ENCODE results near the gene CUBN.

The CUBN gene

GRCh38 chr10:17062955-17063484, 66.6 kb downstream of the CUBN start (continued):
- TF ChIP-seq ZNF398 (tag by site-specific recombination; IDR thresholded peaks at IDR 0.05) = no peak
- TF ChIP-seq ZNF544 (tag by site-specific recombination; IDR thresholded peaks at IDR 0.05) = no peak
- 0 out of 2 replicates have a peak, but pooled peaks have one; percentile 18 for TF ChIP-seq PATZ1 (tag by site-specific recombination; IDR thresholded peaks at IDR 0.05)
- TF ChIP-seq ZNF366 (tag by site-specific recombination; conservative IDR thresholded peaks at IDR 0.05) = peak; percentile 52
- TF ChIP-seq TSHZ1 (tag by site-specific recombination; IDR thresholded peaks at IDR 0.05; ENCODE audit: borderline replicate concordance) = peak; percentile 59
- 0 out of 2 replicates have a peak, but pooled peaks have one; percentile 26 for TF ChIP-seq KLF8 (tag by site-specific recombination; IDR thresholded peaks at IDR 0.05)
- TF ChIP-seq ZNF324 (tag by site-specific recombination; IDR thresholded peaks at IDR 0.05) = no peak
- TF ChIP-seq SCRT2 (tag by site-specific recombination; IDR thresholded peaks at IDR 0.05) = 0 out of 2 replicates have a peak, but pooled peaks have one; percentile 7
- TF ChIP-seq ZNF610 (tag by site-specific recombination; IDR thresholded peaks at IDR 0.05; ENCODE audit: borderline replicate concordance) = no peak

- CTCF ChIA-PET = interaction anchor here (0.7 to 1.2 kb wide), 4 partner anchors 54 to 175 kb away, joined by 3 to 5 read pairs (median 3); no protein-coding TSS in a partner anchor
- Histone ChIP-seq H3K4me3 (ENCODE audit: low read depth, low read length) (peak overlapping the region; percentile 3), H3K36me3 (ENCODE audit: control insufficient read depth in 2 of 2, insufficient read depth in 1 of 2, low read length in 2 of 2) (no peaks in the 10 kb centered on the region), H3K27ac (ENCODE audit: extremely low read depth, low read depth, low read length) (peak overlapping the region; percentile 51), H3K9me3 (ENCODE audit: control insufficient read depth, insufficient read depth, low read depth, low read length) (no peaks in the 10 kb centered on the region), H3K4me1 (ENCODE audit: control insufficient read depth, insufficient read depth, low read length) (peaks cover 33% of the 10 kb centered on the region)
- POLR2A ChIA-PET = interaction anchor here (1.1 to 4.0 kb wide), 5 partner anchors 52 to 176 kb away, joined by 3 to 31 read pairs (median 3); partner anchors contain the start of gene TRDMT1
- TF ChIP-seq ZNF10 (tag by site-specific recombination; IDR thresholded peaks at IDR 0.05) = peak; percentile 87
- 0 out of 2 replicates have a peak, but pooled peaks have one; percentile 32 for TF ChIP-seq ZNF335 (tag by site-specific recombination; conservative IDR thresholded peaks at IDR 0.05)
- peak; percentile 48 for TF ChIP-seq ZNF394 (tag by site-specific recombination; IDR thresholded peaks at IDR 0.05; ENCODE audit: borderline replicate concordance)
- no peak for TF ChIP-seq ZNF830 (tag by site-specific recombination; IDR thresholded peaks at IDR 0.05; ENCODE audit: low read depth)
- TF ChIP-seq TCF7L2 (IDR thresholded peaks at IDR 0.05; ENCODE audit: borderline replicate concordance, low read depth, low read length) = no peak
- TF ChIP-seq ZSCAN16 (tag by site-specific recombination; IDR thresholded peaks at IDR 0.05) = no peak
- no peak for TF ChIP-seq ZNF555 (tag by site-specific recombination; conservative IDR thresholded peaks at IDR 0.05)
- no peak for TF ChIP-seq ZNF202 (tag by site-specific recombination; IDR thresholded peaks at IDR 0.05; ENCODE audit: borderline replicate concordance)
- TF ChIP-seq PATZ1 (tag by site-specific recombination; IDR thresholded peaks at IDR 0.05) = no peak
- TF ChIP-seq TSHZ1 (tag by site-specific recombination; IDR thresholded peaks at IDR 0.05; ENCODE audit: borderline replicate concordance) = no peak
These were observed 67.1 kb downstream of the CUBN start for GRCh38 chr10:17062493-17062892.
